ENCODE results near the gene LHX5.

LHX5 gene

DNA sequence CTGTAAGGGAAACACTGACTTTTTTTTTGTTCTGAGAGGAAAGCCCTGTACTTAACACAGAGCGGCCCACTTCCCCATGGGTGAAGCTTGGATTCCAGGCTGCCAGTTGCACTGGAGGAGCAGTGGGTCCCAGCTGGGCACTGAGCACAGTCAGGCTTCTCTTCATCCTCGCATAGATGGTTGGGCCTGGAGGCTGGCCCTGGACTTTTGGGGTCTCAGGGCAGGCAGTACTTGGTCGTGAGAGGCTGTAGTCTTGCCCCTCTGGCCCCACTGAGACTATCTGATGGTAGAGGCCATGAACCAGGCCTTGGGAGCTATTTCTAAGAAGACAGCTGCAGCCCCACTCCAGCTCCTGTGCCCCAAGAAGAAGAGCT, 6.2 kb upstream of the LHX5 start:
- no peak for DNase-seq (ENCODE audit: low read depth in 2 of 2)

DNA sequence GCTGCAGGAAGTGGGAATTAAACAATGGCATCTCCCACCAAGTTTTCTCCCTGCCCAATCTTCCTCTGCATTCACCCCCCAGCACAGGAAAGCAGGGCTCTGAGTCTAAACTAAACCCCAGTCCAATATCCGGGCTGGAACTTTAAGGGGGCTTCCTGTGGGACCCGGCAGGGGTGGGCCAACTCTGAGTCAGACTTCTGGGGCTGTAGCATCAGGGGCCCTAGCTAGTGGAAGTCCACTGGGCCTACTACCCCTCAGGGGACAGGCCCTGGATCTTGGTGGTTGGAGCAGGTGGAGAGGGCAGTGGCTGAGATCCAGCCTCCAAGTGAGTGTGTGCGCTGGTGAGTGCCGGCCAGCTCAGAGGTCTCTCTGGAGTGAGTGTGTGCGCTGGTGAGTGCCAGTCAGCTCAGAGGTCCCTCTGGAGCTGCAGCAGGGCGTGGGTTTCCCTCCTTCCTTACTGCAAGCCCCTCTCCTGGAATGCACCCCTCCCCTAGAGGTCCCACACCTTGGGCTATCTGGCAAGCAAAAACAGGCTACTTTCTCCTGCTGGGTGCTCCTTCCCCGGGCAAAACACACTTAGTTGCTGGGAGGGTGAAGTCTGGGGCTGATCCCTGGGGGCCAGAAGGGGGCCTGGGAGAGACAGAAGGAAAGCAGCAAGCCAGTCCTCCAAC, 5.6 kb upstream of the LHX5 start:
- no peak for DNase-seq (ENCODE audit: low read depth in 2 of 2)

DNA sequence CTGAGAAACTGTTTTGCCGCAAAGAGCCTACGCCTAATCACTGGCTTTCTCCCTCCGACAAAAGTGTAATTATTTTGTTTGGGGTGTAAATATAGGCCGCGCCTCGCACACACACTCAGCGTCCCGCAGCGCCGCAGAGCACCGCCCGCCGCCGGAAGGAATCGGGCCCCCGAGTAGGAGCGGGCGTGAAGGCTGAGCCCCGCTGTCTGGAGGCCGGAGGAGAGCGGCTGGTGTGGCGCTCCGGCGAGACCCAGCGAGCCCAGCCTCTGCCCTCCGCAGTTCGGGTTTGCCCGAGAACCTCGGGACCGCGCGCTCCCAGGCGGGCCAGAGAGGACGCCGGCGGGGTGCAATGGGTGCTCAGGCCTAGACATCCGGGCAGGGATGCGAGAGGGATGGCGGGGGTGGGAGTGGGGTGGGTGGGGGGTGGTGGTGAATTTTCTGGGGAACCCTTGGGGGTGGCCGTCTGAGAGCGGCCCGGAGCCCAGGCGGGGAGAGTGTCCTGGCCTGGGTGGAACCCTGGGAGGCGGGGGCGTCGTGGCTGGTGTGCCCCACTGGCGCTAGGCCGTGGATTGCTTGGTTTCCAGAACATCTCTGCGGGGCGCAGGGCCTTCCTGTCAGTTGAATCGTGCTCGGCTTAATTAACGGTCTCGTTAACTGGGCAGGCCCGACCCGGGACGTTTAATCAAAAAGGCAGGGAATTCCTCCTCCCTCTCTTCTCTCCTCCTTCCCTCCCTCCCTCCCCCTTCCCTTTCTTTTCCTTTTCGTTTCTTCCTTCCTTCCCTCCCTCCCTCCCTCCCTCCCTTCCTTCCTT, 4.7 kb upstream of the LHX5 start:
- no peak for DNase-seq (ENCODE audit: low read depth in 2 of 2)

DNA sequence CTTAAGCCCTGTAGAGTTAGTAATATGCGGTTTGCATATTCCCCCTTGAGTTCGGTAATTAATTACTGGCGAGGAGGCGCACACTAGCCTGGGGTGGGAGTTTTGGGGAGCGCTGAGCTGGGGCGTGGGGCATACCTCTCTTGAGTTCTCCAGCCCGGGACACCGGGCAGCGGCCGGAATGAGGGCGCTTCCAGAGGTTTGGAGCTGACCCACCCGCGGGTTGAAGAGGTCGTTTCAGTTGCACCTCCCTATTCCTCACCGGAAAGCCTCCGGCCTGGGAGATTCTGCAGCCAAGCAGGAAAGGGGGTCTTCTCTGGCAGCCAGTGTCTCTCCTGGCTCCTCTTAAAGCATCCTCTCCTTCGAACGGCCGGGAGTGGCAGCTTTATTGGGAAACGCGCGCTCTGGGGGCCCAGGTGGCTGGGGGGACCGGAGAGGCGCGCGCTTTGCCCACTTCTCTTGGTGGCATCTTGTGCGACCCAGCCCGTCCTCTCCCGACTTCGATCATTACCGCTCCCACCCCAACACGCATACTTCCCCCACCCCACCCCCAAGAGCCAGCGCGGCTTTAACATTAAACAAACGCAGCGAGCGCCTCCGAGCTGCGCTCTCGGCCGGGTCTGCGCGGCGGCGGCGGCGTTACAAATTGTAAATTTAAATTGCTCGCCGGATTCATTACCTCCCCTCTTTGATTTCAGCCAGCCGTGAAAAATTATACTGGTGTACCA, 3.9 kb upstream of the LHX5 start:
- no peak for DNase-seq (ENCODE audit: low read depth in 2 of 2)

DNA sequence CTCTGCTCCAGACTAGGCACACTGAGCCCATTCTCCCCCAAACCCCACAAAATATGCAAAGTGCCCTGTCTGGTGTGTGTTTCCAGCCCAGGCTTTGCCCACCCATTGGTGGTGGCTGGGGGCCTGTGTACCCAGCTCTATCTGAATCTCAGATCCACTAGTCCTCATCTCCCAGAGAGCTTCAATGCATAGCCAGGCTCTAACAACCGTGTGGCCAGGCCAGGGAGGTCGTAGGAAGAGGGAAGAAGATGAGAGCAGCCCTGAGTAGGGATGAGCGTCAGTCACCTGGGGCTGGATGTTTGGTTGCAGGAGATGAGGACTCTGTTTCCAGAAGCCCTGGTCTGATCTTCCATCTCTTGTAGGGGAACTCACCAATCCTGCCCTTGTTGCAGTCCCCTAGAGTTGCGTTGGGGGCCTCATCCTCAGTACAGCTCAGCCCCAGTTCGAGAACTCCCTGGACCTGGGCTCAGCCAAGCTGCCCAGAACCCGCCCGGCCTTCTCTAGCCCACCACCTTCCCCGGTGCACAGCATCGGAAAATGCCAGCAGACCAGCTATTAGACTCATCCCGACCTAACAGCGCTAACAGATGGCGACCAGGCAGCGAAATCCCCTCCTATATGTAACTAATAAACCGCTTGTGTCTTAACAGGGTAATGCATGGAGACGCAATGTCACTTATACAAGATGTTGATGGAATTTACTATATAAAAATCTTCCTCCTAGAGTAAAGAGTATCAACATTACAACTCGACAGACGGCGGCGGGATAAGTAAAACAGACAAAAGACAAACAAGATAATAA, 3.2 kb upstream of the LHX5 start:
- no peak for DNase-seq (ENCODE audit: low read depth in 2 of 2)

DNA sequence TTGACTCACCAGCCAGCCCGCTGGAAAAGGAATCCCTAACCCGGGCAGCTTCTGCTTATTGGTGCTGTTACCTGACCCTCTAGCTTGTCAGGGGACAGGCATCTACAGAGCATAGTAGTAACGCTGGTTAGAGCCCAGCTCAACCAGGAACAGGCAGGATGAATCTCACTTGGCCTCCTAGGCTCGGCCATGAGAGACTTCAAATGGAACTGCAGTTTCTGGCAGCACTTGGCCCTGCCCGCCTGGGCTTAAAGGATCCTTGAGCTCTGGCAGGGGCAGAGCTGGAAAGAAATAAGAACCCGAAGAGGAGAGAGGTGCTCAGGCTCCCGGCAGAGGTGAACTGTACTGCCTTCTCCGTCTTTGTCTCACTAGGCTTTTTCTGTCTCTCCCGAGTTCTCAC, 2.3 kb upstream of the LHX5 start:
- DNase-seq (ENCODE audit: low read depth in 2 of 2) = no peak

DNA sequence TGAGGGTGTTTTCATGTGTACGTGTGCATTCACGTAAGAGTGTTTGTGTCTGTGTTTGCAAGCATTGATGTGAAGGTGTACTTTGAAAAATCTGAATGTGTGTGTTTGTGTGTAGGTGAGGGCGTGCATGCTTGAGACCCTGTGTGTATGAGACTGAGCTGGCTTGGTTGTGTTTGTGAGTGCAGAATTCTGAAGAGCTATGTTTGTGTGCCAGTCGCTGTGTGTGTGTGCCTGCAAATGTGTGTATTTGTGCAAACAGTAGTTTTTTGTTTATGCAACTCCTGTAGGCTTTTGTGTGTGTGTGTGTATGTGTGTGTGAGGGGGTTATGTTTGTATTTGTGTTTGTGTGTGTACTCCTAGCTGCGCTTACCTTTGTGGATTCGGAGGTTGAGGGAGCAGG, 1.7 kb upstream of the LHX5 start:
- DNase-seq (ENCODE audit: low read depth in 2 of 2) = no peak

DNA sequence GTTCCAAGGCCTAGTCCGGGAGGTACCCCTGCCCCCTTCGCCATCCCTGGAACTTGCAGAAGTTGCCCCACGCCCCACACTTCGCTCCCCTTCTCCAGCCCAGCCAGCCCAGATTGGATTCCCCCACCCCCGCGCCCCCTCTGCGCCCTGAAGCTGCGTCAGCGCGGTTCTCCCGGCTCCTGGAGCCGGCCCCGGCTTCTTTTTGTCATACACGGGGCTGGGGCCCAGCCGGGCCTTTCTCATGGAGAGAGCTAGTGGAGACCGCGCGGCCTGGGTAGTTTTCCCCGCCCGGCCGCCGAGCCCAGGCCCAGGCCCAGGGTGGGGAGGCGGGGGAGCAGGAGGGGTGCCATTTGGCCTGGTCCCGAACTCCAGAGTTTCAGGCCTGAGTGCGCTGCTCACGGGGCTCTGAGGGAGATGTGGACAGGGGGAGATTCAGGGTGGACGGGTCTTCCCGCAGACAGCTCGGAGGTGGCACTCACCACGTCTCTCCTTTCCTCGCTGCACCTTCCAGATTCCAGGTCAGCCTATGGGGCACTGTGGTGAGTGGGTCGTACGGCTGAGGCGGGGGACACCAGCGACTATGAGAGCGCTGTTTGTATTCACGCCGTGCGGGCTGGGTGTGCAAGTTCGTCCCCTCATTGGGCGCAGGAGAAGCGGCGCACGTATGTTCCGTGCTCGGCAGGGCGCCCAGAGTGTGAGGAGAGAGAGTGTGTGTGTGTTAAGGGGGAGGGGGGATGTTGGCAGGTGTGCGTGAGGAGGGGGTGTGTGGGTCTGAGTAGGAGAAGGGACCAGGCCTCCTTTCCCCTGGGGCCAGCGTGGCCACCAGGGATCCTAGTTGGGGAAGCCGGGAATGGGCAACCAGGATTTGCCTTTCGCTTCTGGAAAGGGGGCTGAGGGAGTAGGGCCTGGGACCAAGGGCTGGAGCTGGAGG, 785 bp upstream of the LHX5 start:
- DNase-seq (ENCODE audit: low read depth in 2 of 2) = no peak

DNA sequence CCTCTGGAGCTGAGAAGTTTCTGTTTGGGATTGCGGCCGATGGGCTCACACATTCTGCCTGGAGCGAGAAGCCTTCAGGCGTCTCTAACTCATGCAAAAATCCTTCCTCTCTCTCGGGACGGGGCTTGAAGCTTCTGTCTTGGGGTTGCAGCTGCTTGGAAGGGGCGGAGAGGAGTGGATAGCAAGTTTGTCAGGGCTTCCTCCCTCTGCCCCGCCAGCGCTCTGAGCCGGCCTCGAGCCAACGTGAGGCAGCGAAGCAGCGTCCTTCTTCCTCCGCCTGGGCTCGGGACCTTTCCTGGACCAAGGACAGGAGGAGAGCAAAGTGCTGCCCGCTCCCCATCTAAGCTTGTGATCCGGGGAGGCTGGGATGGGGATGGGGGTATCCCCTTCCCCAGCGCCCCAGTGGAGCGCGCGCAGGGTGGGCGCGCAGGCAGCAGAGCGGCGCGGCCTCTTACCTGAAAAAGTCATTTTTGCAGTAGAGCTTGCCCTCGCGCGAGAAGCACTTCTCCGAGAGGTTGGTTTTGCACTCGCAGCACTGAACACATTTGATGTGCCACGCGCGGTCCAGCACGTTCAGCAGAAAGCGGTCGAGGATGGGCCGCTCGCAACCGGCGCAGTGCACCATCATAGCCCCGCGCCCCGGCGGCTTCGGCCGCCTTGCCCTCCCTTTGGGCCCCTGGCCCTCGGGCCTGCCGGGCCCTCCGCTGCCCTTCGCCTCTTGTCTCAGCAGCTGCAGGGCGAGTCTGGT, 626 bp downstream of the LHX5 start:
- DNase-seq (ENCODE audit: low read depth in 2 of 2) = no peak

DNA sequence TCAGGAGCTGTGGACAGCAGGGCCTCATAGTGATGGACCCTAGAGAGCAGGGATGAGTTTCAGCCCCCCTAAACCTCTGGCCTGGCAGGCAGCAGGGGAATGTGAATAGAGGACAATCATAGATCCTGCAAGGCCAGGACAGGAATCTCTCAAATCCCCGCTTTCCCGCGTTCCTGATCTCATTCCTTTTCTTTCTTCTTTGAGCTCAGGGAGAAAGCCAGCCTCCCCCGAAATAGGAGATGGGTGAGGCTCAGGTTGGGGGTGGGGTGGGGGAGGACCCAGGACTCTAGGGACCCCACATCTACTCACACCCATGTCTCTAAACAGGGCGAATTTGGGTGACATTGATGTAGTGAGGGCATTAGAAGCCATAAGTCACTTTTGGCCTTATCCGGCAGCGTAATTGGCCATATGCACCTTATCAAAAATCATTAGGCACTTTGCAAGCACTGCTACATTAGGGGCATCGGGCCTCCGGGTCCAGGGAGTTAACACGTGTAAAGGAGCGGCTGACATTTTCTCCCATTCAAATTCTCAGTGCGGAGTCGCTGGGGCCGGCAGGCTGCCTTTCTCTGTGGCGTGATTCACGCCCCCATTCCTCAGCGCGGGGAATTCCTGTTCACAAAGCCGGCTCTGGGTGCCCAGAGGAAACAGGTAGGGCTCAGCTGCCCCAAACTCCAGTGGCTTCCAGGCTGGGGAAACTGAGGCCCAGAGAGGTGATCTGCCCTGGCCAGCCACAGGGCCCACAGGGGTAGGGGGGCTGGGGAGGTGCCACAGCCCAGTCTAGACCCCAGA, 1.5 kb downstream of the LHX5 start:
- no peak for DNase-seq (ENCODE audit: low read depth in 2 of 2)

DNA sequence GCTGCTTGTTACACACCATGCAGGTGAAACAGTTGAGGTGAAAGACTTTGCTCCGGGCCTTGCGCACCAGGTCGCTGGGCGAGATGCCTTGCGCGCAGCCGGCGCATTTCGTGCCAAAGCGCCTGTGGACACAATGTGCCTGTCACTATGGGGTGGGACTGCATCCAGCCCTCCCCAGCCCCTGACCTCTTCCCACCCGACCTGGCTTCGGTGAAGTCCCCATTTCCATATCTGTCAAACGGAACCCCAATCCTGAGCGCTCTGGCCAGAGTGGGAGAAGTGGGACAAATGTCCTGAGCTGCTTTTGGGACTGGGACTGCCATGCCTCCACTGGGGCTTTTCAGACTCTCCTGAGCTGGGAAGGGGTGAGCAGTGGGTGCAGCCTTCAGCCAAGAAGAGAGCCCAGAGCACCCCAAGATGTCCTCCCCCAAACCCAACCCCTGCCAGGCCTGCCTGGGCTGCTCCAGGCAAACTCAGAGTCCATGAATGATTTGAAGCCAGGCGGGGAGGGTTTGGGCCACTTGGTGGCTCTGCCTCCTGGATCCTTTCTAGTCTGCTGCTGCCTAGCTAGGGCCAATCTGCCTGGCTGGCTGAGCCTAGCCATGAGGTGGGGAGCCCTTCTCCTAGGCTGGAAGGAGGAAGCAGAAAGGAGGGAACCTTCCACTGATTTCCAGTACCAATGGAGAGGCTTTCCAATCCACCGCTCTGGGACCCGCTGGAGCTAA, 2.3 kb downstream of the LHX5 start:
- no peak for DNase-seq (ENCODE audit: low read depth in 2 of 2)

DNA sequence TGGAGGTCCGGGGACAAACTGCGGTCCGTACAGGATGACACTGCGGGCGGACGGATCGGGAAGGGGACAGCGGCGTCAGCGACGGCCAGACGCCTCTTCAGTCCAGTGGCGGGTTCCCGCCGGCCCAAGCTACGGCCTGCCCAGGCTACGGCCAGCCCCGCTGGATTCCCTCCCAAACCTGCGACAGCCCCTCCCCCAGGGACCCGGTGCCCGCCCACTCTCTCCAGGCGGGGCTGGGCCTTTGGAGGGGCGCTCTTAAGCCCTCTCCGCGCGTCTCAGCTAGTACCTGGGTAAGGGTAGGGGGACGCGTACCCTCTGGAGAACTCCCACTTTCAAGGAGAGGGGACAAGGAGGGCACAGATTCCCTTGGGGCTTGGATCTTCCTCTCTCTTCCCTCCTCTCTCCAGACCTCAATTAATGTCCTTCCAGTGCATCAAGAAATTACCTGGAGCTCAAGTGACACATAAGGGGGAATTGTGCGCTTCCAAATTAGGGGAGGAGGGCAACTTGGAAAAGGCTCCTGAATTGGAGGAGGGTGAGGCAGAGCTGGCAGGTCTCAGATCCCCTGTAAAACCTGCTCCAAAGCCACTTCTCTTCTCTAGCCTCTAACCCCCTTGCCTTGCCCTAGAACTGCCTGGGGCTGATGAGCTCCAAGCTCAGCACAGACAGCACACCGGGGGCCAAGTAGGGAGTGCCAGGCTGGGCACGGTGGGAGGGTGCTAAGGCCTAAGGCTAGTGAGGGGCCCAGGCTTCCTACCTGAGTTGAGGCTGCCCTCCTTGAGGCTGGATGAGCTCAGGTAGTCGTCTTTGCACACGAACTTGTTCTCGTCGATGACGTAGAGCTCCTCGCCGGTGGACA, 3.1 kb downstream of the LHX5 start:
- no peak for DNase-seq (ENCODE audit: low read depth in 2 of 2)

DNA sequence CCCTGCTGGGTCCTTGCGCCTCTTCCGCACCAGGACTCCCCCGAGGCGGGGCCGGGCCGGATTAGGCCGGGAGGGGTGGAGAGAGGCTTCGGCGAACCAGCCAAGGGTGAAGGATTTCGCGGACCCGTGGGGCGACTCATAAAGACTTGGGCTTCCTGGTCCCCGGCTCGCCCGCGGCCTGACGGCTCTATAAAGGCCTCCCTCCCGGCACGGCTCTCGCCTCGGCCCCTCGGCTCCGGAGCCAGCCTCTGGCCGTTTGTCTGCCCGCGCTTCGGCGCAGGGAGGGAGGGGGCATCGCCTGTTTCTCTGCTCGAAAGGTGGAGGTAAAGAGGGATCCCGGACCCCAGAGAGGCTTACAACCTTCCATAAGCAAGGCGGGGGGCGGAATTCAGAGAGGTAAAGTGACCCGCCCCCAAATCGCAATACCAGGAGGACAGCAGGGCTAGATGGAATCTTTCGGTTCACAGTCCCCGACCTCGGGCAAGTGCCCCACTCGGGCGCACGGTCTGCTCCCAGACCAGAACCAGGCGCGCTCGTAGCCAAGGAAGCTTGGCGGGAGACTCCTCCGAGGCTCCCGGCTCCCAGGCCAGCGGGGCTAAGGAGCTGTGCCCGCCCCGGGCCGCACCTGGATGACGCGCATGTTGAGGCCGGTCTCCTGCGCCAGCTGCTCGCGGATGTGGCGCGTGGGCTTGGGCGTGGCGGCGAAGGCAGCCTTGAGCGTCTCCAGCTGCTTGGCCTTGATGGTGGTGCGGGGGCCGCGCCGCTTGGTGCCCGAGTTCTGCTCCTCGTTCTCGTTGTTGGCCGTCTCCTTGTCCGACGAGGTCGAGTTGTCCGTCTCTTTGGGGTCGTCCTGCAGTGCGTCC, 3.9 kb downstream of the LHX5 start:
- DNase-seq (ENCODE audit: low read depth in 2 of 2) = no peak

DNA sequence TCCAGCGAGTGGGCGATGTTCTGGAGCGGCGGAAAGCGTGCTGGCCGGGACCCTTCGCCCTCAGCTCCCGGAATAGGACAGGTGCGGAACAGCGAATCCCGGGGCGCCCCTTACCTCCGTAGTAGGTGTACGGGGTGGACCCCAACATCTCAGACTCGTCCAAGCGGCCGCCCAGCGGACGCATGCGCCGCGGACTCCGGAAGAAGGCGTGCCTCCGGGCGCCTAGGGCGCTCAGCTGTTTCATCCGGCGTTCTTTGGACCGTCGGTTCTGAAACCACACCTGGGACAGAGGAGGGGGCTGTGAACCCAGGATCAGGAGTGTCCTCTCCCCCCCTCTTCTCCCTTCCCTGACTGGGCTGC, 4.5 kb downstream of the LHX5 start:
- no peak for DNase-seq (ENCODE audit: low read depth in 2 of 2)

DNA sequence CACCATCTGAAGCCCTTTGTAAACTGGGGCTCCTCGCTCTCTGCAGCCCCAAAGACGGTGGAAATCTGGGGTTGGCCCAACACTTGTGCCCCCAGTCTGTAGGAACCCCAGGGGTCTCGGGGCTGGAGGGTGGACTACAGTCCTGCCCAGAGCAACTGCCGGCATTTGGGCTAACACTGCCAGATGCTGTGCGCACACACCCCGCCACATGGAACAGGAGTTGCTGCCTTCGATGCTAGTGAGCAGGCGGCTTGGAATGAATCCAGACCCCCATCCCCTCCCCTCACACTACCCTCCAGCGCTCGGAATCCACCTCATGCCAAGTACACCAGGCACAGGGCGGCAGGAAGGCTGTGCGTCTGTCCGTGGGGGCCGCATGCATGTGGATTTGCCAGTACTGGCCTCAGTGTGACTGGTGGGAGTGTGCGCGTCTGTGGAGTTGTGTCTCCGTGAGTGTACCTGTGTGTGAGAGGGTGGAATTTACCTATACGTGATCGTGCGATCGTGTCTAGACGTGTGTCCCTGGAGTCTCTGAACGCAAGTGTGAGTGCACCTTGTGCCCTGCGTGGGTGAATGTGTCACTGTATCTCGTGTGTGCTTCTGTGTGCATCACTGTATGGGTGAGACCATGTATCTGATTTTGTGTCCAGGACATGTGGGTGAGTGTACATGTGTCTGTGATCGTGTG, 5.1 kb downstream of the LHX5 start:
- DNase-seq (ENCODE audit: low read depth in 2 of 2) = no peak

DNA sequence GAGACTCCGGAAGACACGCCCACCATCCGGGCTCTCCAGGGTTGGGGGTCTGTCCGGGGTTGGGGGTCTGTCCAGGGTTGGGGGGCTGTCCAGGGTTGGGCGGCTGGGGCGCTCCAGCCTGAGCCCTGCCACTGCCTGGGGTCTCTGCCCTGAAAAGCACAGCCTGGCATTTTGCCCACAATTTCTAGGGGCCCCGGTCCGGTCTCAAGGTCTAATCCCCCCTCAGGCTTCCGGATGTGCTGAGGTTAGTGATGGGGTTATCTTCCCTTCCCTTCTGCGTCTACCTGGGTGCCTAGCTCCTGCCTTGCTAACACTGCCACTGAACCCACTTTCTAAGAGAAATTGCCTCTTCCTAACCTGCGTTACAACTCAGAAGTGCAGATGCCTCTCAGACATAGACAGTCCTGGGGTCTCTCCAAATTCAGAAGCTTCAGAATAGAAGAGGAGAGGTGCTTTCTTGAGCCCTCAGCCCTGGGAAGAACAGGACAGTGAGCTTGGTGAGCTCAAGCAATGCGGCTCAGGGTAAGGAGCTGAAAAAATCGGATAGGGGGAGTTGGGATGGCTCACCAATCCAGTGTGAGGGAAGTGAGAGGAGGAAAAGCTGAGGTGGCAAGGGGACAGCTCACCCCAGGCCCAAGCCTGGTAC, 5.7 kb downstream of the LHX5 start:
- DNase-seq (ENCODE audit: low read depth in 2 of 2) = no peak

All from stimulated activated CD8-positive, alpha-beta memory T cell treated with anti-CD3 and anti-CD28 coated beads, Interleukin-2, amount 100 ng/mL, for 48 hours (primary cell).